HAP-1 (cell line): ENCODE results near the gene FRMD4A.
A peak's percentile ranks its signal among the peaks of the same experiment; 100 is the strongest.

Experiments used
- DNase-seq, 2 experiments: peaks; one replicate each; pipeline ENCODE4 v3.0.0-alpha.2; 2016 to 2020; ENCODE audit warnings: low spot score in 2 of 2
- H3K27me3 ChIP-seq: fragments of 250-450 bp; sonication (Bioruptor Pico); 2 replicates; pipeline ENCODE4 v1.5.1; 2020; ENCODE audit warnings: low read depth, mild to moderate bottlenecking, moderate library complexity
- H3K36me3 ChIP-seq: fragments of 250-450 bp; sonication (Bioruptor Pico); replicated peaks from 2 replicates; pipeline ENCODE4 v1.5.1; 2020; ENCODE audit warnings: mild to moderate bottlenecking
- H3K4me1 ChIP-seq: fragments of 250-450 bp; sonication (Bioruptor Pico); 2 replicates; pipeline ENCODE4 v1.5.1; 2020; ENCODE audit warnings: mild to moderate bottlenecking
- H3K4me3 ChIP-seq: fragments of 250-450 bp; sonication (Bioruptor Pico); 2 replicates; pipeline ENCODE4 v1.5.1; 2020; ENCODE audit warnings: mild to moderate bottlenecking, moderate library complexity
- H3K9me3 ChIP-seq: fragments of 250-450 bp; sonication (Bioruptor Pico); 2 replicates; pipeline ENCODE4 v1.5.1; 2020; ENCODE audit warnings: mild to moderate bottlenecking, moderate library complexity
- in situ Hi-C: fragments of 300-500 bp; cut with MboI; formaldehyde crosslinking; loops from 3 replicates; pipeline ENCODE4 v1.14.3; 2020; ENCODE audit warnings: low sequenced_read_pairs, inconsistent platforms, mixed read lengths

Gene FRMD4A

DNA sequence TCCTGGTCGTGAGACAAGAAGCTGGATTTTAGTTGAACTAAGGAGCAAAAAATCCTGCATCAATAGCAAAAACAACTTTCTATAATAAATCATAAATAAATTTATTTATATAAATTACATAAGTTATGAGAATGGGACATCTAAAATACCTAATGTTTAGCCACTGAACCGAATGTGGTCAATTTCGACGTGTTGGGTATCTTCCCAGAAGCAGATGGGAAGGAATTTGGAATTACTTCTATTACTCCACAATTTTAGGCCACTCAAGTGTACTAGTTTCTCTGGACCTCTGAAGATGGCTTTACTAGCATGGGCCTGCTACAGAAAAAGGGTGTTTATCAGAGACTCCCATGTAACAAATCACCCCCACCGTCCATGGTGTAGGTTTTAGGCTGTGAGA lies 572.0 kb downstream of the FRMD4A start:
- Histone ChIP-seq H3K4me3 (no peak overlapping the region), H3K9me3 (no peaks in the 10 kb centered on the region), H3K36me3 (no peaks in the 10 kb centered on the region), H3K27me3 (no peaks in the 10 kb centered on the region), H3K4me1 (no peaks in the 10 kb centered on the region)
- in situ Hi-C loops = loop anchor here (25.0 kb wide), 1 partner anchor 396 kb away; no protein-coding TSS in a partner anchor
- no peak for DNase-seq

DNA sequence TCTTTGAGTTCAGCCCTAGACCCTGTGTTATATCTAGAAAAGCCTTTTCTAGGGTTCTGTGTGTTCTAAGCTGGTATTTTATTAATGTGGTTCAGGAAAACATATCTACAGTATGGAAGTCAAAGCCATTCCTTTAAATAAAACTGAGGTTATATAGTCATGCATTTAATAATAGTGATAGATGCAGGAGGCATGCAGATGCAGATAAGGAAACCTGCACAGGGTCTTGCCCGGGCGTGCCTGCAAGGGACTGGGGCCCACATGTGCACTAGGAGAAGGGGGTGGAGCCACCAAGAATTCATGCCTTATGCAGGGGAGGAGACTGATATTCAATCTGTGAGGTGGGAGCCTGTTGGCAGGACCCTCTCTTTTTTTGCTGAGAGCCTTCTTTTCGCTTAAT lies 572.4 kb downstream of the FRMD4A start:
- Histone ChIP-seq H3K4me1 (no peaks in the 10 kb centered on the region), H3K9me3 (no peaks in the 10 kb centered on the region)

DNA sequence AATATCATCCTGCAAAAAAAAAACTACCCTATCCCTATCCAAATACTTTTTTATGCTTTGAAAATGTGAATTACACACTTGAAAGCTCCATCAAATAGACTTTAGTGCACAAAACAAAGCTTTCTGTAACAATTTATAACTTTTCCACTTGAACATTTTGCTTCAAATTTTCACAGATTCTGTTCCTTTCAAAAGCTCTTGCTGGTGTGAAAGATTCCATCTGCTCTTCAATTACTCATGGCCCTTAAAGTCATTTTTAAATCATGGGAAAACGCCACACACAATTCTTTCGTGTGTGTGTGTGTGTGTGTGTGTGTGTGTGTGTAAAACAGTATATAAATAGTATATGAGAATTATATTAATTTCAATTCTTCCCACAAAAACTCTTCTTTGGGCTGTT lies 576.4 kb downstream of the FRMD4A start:
- no peak overlapping the region for H3K4me3 ChIP-seq
- no peaks in the 10 kb centered on the region for H3K27me3 ChIP-seq
- H3K9me3 ChIP-seq = no peaks in the 10 kb centered on the region
- H3K4me1 ChIP-seq = no peaks in the 10 kb centered on the region
- in situ Hi-C loops = loop anchor here (25.0 kb wide), 1 partner anchor 392 kb away; no protein-coding TSS in a partner anchor
- DNase-seq = no peak
- no peaks in the 10 kb centered on the region for H3K36me3 ChIP-seq

More for the DNA sequence above, 572.4 kb downstream of the FRMD4A start:
- no peaks in the 10 kb centered on the region for H3K27me3 ChIP-seq
- DNase-seq = peak; percentile 3 to 76
- no peaks in the 10 kb centered on the region for H3K36me3 ChIP-seq
- no peak overlapping the region for H3K4me3 ChIP-seq
- in situ Hi-C loops = loop anchor here (25.0 kb wide), 1 partner anchor 396 kb away; no protein-coding TSS in a partner anchor

DNA sequence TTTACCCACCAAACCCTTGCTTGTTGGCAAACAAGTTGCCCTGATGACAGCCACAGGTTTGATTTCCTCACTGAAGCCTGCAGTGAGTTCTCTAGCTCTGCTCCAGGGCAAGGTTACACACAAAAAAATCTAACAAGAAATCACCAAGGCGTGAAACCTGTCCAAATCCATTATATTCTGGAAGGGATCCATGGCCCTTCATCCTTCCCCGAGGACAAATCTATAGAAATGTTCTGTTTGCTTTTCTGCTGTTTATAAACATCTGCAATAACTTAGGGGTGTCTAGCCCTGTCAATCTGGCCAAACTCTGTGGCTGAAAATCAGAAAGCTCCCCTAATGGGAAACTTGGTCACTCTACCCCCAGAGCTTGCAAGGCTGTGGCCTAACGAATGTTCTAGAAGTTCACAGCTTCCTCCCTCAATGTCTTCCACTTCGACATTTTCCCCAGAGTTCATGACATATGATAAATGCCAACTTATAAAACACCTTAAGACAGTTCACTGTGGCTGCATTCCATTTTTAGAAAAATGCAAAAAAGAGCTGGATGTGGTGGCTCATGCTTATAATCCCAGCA lies 579.4 kb downstream of the FRMD4A start:
- in situ Hi-C loops = loop anchor here (25.0 kb wide), 1 partner anchor 389 kb away; no protein-coding TSS in a partner anchor
- Histone ChIP-seq H3K4me1 (no peaks in the 10 kb centered on the region), H3K36me3 (no peaks in the 10 kb centered on the region), H3K27me3 (no peaks in the 10 kb centered on the region), H3K4me3 (no peak overlapping the region), H3K9me3 (no peaks in the 10 kb centered on the region)
- no peak for DNase-seq

DNA sequence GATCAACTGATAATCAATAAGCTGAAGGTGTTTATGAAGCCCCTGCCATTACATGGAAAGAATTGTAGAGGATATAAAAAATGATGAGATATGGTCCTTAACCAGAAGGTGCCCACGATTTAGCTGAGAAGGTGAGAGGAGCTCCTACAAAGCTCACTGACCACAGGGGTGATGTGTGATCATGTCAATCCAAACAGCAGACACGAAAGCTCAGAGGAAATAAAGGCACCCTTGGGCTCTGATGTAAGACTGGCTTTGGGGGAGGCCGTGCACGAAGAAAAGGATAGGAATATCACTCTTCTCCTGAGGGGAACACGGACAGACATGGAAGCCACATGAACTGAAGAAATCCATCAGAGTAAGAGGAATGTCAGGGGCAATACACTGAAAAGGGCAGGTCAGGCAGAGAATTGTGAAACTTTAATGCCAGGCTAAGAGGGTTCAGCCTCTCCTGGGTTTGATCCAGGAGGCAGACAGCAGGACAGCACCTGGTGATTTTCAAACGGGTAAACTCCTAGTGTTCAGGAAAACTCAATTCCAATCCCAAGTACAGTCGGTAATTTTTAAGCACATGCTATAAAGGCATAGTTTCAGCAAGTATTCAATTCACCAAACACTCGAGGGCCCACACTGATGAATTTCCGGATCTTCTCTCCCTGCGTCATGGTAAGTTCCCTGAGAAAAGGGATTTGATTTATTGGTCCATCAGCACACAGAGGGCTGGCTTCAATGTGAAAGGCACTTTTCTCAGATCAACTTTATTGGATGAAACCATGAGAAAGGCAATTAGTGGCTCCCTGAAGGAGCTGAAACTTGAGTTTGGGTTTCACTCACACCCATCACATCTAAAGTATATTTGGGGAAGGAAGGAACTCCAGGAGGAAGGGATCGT lies 580.2 kb downstream of the FRMD4A start:
- Histone ChIP-seq H3K9me3 (no peaks in the 10 kb centered on the region), H3K4me3 (no peak overlapping the region), H3K4me1 (no peaks in the 10 kb centered on the region), H3K36me3 (no peaks in the 10 kb centered on the region), H3K27me3 (no peaks in the 10 kb centered on the region)
- in situ Hi-C loops = loop anchor here (25.0 kb wide), 1 partner anchor 388 kb away; no protein-coding TSS in a partner anchor
- no peak for DNase-seq

DNA sequence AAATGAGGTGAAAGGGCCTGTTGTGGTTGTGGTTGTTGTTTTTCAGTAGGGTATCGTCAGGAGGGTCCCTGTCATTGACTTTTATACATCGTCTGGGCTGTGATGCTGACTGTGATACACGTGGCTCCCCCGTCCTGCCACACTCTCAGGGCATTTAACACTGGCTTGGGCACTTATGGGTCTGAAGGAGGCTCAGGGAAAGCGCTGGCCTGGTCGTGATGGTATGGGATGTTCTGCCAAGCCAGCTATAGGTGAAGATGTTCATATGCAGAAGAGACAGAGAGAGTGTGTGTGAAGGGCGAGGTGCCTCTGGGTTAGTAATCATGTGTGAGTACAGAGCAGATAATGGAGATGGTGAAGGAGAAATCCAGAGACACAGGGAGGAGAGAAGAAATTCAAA lies 585.5 kb downstream of the FRMD4A start:
- in situ Hi-C loops = no loop called here
- H3K9me3 ChIP-seq = no peaks in the 10 kb centered on the region
- H3K4me3 ChIP-seq = no peak overlapping the region
- H3K4me1 ChIP-seq = no peaks in the 10 kb centered on the region
- no peak for DNase-seq
- no peaks in the 10 kb centered on the region for H3K27me3 ChIP-seq
- H3K36me3 ChIP-seq = no peaks in the 10 kb centered on the region

DNA sequence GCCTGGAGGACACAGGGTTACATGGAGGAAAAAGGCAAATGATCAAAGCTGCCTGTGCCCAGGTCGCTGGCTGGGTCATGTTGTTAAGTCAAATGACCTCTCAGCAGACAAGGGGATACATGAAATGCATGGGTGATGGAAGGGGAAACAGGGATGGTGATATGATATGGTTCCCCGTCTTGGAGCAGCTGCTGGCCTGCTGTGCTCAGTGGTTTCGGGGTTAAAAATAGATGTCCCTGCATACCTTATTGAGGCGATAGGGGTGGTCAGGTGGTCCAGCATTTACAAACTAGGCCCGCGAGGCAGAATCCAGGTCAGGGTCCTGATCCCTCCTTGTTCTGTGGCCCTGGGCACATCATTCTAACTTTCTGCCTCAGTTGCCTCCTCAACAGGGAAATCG lies 586.8 kb downstream of the FRMD4A start:
- in situ Hi-C loops = no loop called here
- no peaks in the 10 kb centered on the region for H3K4me1 ChIP-seq
- H3K27me3 ChIP-seq = no peaks in the 10 kb centered on the region
- no peak for DNase-seq
- no peaks in the 10 kb centered on the region for H3K36me3 ChIP-seq
- H3K9me3 ChIP-seq = no peaks in the 10 kb centered on the region
- no peak overlapping the region for H3K4me3 ChIP-seq

DNA sequence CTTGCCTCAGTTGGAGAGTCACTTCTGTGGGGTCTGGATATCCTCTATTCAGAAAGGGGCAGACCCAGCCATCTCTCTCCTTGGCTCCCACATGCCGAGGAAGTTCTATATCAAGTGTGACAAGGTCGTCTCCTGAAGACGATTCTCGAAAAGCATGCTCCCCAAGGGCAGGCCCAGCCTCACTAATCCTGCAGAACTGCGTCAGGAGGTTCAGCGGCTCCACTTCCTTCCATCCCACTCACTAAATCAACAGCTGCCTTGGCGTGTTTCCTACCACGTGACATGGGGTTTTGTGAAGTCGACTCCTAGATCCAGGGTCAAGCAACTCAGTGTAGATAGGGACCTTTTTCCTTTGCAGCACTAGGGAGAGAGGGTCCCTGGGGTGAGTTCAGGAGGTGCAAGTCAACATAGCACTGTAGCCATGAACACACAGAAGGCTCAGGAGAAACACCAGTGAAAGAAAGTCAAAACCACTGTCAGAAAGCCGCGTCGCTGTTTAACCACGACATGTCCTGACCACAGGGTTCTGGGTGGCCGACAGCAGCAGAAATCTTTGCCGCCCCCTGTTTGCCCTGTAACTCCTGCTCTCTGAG lies 587.5 kb downstream of the FRMD4A start:
- H3K9me3 ChIP-seq = no peaks in the 10 kb centered on the region
- H3K27me3 ChIP-seq = no peaks in the 10 kb centered on the region
- H3K4me3 ChIP-seq = no peak overlapping the region
- DNase-seq = no peak
- no peaks in the 10 kb centered on the region for H3K36me3 ChIP-seq
- in situ Hi-C loops = no loop called here
- H3K4me1 ChIP-seq = no peaks in the 10 kb centered on the region

DNA sequence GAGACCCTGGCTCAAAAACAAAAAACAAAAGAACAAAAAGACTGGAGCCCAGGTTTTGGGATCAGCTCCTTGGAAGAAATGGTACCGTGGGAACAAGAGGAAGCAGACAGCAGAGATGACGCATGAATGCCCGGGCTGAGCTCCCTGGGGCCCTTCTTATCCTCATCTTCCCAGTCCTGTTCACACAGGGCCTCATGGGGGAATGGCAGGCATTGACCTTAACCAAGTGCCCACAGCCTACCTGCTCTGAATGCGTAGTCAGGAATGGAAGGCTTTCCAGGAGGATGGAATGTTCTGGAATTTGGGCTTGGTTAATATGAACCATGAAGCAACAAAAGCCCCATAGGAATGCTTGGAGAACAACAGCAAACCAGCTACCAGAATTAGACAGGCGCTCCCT lies 589.3 kb downstream of the FRMD4A start:
- in situ Hi-C loops = no loop called here
- H3K4me3 ChIP-seq = no peak overlapping the region
- no peaks in the 10 kb centered on the region for H3K27me3 ChIP-seq
- H3K4me1 ChIP-seq = no peaks in the 10 kb centered on the region
- no peaks in the 10 kb centered on the region for H3K9me3 ChIP-seq
- DNase-seq = no peak
- H3K36me3 ChIP-seq = no peaks in the 10 kb centered on the region

DNA sequence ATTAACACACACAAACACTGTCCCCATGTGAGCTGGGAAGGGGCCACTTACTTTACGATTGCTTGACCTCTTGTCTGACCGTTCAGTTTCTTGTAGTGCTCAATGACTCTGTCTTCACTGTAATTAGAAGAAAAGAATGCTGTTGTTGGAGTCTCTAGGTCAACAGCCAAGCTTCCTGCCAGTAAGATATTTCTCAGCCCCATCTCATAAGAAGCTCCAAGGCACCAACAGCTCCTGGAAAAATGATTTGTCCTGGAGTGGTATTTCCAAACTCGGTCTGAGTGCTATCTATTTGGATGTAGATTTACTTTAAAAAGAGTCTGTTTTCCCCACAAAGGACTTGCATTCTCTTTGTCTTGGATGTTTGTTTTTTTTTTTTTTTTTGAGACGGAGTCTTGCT lies 590.3 kb downstream of the FRMD4A start:
- H3K27me3 ChIP-seq = no peaks in the 10 kb centered on the region
- no peaks in the 10 kb centered on the region for H3K9me3 ChIP-seq
- DNase-seq = peak in 1 of 2 experiments; percentile 18
- no peaks in the 10 kb centered on the region for H3K36me3 ChIP-seq
- no peak overlapping the region for H3K4me3 ChIP-seq
- in situ Hi-C loops = no loop called here
- H3K4me1 ChIP-seq = no peaks in the 10 kb centered on the region

DNA sequence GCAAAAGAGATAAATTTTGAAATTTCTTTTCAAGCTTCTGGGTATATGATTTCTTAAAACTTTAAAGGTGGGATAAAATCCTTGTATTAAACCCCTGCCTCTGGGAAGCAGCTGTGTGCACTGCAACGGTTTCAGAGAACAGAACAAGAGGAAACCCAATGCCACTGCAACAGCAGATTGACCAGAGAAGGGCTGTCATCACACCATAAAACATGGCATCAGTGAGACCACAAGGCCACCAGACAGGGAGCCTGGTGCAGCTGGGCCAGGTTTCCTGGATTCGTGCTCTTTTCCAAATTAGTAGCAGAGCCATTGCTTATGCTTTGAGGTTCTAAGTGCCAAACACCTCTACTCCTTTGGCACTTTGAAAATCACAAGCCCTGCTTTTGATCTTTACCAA lies 591.5 kb downstream of the FRMD4A start:
- in situ Hi-C loops = no loop called here
- Histone ChIP-seq H3K27me3 (no peaks in the 10 kb centered on the region), H3K4me1 (no peaks in the 10 kb centered on the region), H3K36me3 (no peaks in the 10 kb centered on the region), H3K9me3 (no peaks in the 10 kb centered on the region), H3K4me3 (no peak overlapping the region)
- DNase-seq = no peak

DNA sequence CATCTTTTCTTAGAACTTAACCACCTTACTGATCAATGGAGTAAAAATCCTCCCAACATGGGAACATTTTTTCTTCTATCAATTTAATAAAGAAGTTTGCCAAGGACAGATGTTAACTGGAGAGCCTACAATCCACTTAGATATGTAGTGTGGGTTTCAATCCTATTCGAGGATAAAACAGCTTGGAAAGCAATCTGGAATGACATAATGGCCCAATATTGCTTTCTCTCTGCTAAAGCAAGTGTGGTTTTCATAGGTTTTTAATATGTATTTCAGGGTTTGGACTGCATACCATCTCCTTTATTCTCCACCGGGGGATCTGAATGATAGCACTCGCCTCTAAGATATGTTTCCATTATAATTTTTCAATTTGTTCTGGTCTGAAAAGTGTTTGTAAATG lies 594.2 kb downstream of the FRMD4A start:
- Histone ChIP-seq H3K27me3 (no peaks in the 10 kb centered on the region), H3K9me3 (no peaks in the 10 kb centered on the region), H3K4me3 (no peak overlapping the region), H3K4me1 (no peaks in the 10 kb centered on the region), H3K36me3 (no peaks in the 10 kb centered on the region)
- in situ Hi-C loops = no loop called here
- no peak for DNase-seq

DNA sequence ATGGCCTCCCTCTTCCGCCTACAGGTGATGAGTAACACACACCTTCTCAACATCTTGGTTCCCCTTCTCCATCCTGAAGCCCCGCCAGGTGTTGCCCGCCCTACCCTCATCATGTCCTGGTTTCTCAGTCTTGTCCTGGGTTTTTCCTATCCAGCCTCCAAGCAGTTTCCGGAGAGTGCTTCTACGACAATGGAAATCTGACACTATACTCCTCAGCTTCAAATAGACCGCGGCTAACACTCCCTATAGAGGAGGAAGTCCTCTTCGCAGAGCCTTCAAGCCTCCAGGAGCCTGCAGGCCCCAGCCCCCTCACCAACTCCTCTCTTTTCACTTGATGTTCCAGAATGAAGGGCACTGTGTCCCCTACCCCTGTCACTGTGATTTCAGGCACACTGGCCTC lies 596.6 kb downstream of the FRMD4A start:
- no peak for DNase-seq
- Histone ChIP-seq H3K27me3 (no peaks in the 10 kb centered on the region), H3K4me3 (no peak overlapping the region), H3K4me1 (no peaks in the 10 kb centered on the region), H3K9me3 (no peaks in the 10 kb centered on the region), H3K36me3 (no peaks in the 10 kb centered on the region)
- in situ Hi-C loops = no loop called here

DNA sequence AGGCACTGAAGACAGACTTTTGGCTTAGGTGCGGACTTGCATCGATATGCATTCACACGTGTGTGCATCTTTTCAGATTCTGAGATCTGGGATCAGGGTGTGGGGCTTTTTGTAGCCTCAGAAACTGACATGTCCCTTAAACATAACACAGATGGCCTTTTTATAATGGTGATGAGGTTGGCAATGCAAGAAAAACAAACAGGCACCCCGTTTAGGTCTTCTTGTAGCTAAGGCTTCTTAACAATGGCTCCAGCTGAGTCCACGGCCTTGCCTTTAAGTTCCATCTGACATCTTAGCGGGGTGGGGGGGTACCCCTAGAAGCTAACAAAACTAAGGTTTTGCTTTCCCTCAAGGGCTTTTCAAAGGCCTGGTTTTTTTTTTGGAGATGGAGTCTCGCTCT lies 597.7 kb downstream of the FRMD4A start:
- no peak overlapping the region for H3K4me3 ChIP-seq
- in situ Hi-C loops = no loop called here

More for the DNA sequence above, 597.7 kb downstream of the FRMD4A start:
- Histone ChIP-seq H3K9me3 (no peaks in the 10 kb centered on the region), H3K36me3 (no peaks in the 10 kb centered on the region), H3K27me3 (no peaks in the 10 kb centered on the region), H3K4me1 (no peaks in the 10 kb centered on the region)
- no peak for DNase-seq
